Hematopoietic multipotent progenitor cell treated with erythropoietin and hydrocortisone succinate and interleukin-3 and kit ligand, for 6 days (in vitro differentiated cells): ENCODE measurements around the gene KLF13.

Experiments used
- DNase-seq: peaks from one replicate; pipeline ENCODE4 v3.0.0-alpha.2; 2015

KLF13 gene

GRCh38 chr15:31300981-31301672 is 25.5 kb upstream of the KLF13 start:
- DNase-seq = peak; percentile 57

- no peak for DNase-seq
Observed at GRCh38 chr15:31301673-31301990, 25.0 kb upstream of the KLF13 start.

- no peak for DNase-seq
Observed at GRCh38 chr15:31302029-31302657, 24.5 kb upstream of the KLF13 start.

- DNase-seq = peak; percentile 92
Observed at GRCh38 chr15:31302778-31303725, 23.6 kb upstream of the KLF13 start.

- no peak for DNase-seq
Observed at GRCh38 chr15:31303726-31304648, 22.6 kb upstream of the KLF13 start.

- DNase-seq = peak; percentile 52
Observed at GRCh38 chr15:31304751-31305365, 21.8 kb upstream of the KLF13 start.

GRCh38 chr15:31305375-31305774 is 21.3 kb upstream of the KLF13 start:
- no peak for DNase-seq

GRCh38 chr15:31305796-31306425 is 20.7 kb upstream of the KLF13 start:
- DNase-seq = peak; percentile 54

GRCh38 chr15:31306426-31307269 is 20.0 kb upstream of the KLF13 start:
- DNase-seq = no peak

GRCh38 chr15:31307270-31308184 is 19.1 kb upstream of the KLF13 start:
- DNase-seq = no peak

GRCh38 chr15:31308185-31308639 is 18.4 kb upstream of the KLF13 start:
- peak; percentile 41 for DNase-seq

- DNase-seq = no peak
Observed at GRCh38 chr15:31309893-31310606, 16.6 kb upstream of the KLF13 start.

GRCh38 chr15:31311735-31312619 is 14.7 kb upstream of the KLF13 start:
- no peak for DNase-seq

- no peak for DNase-seq
Observed at GRCh38 chr15:31313223-31313622, 13.4 kb upstream of the KLF13 start.

GRCh38 chr15:31314380-31314779 is 12.3 kb upstream of the KLF13 start:
- DNase-seq = no peak

GRCh38 chr15:31316135-31316795 is 10.4 kb upstream of the KLF13 start:
- DNase-seq = no peak

GRCh38 chr15:31317017-31317416 is 9.6 kb upstream of the KLF13 start:
- DNase-seq = no peak
